NT2/D1 (cell line): Measurements from ENCODE around the gene STXBP1.
A peak's percentile ranks its signal among the peaks of the same experiment; 100 is the strongest.
"Not testable (repeated sequence)": the region's sequence is repeated elsewhere in the genome, so short reads cannot be mapped to it uniquely, and the experiment has no call there.

Experiments used
- DNase-seq: peaks from one replicate; pipeline ENCODE4 v3.0.0-alpha.2; 2011; ENCODE audit warnings: low read depth, low spot score
- H3K27me3 ChIP-seq: 2 replicates; pipeline ENCODE4 v1.6.0; 2011; ENCODE audit warnings: mild to moderate bottlenecking; ENCODE audit not compliant: insufficient read length, insufficient read depth
- H3K36me3 ChIP-seq: 2 replicates; pipeline ENCODE4 v1.6.1; 2011; ENCODE audit warnings: mild to moderate bottlenecking, low read length, mixed read lengths; ENCODE audit not compliant: insufficient read depth, insufficient read length
- H3K4me1 ChIP-seq: 2 replicates; pipeline ENCODE4 v1.5.1; 2011; ENCODE audit not compliant: insufficient read depth, insufficient read length
- H3K4me3 ChIP-seq: 2 replicates; pipeline ENCODE4 v1.5.1; 2011; ENCODE audit warnings: low read depth; ENCODE audit not compliant: insufficient read length
- H3K9ac ChIP-seq: 2 replicates; pipeline ENCODE4 v1.6.0; 2011; ENCODE audit warnings: low read depth; ENCODE audit not compliant: insufficient read length
- H3K9me3 ChIP-seq: 2 replicates; pipeline ENCODE4 v1.5.1; 2011; ENCODE audit warnings: mild to moderate bottlenecking, low read length; ENCODE audit not compliant: insufficient read depth
- SUZ12 ChIP-seq: IDR thresholded peaks from 2 replicates; pipeline ENCODE4 v1.6.1; 2011; ENCODE audit not compliant: insufficient read length, insufficient read depth; ENCODE audit errors: extremely low read depth
- YY1 ChIP-seq: IDR thresholded peaks from 2 replicates; pipeline ENCODE4 v1.6.1; 2011; ENCODE audit not compliant: insufficient read length, insufficient read depth
- ZNF274 ChIP-seq: IDR thresholded peaks from 2 replicates; pipeline ENCODE4 v1.6.1; 2011; ENCODE audit warnings: mild to moderate bottlenecking, low read depth, low read length

The STXBP1 gene

DNA sequence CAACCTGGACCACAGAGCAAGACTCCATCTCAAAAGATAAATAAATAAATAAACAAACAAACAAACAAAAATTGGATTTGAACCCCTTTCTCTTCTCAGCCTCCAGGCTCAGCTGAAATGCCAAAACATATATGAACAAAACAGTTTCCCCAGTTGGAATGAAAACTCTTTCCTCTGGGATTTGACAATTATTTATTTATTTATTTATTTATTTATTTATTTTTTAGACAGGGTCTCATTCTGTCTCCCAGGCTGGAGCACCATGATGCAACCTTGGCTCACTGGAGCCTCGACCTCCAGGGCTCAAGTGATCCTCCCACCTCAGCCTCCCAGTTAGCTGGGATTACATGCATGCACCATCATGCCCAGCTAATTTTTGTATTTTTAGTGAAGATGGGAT is 6.0 kb upstream of the STXBP1 start:
- no peak for DNase-seq

GRCh38 chr9:127608104-127608966 is 3.7 kb upstream of the STXBP1 start:
- DNase-seq: peak; percentile 80

More for the DNA sequence above, 6.0 kb upstream of the STXBP1 start:
- Histone ChIP-seq H3K36me3 (no peaks in the 10 kb centered on the region), H3K9me3 (no peaks in the 10 kb centered on the region), H3K4me3 (no peak overlapping the region), H3K9ac (no peak overlapping the region), H3K4me1 (peaks cover 4% of the 10 kb centered on the region), H3K27me3 (peaks cover 23% of the 10 kb centered on the region)
- TF ChIP-seq YY1 (no peak), SUZ12 (no peak), ZNF274 (no peak)

DNA sequence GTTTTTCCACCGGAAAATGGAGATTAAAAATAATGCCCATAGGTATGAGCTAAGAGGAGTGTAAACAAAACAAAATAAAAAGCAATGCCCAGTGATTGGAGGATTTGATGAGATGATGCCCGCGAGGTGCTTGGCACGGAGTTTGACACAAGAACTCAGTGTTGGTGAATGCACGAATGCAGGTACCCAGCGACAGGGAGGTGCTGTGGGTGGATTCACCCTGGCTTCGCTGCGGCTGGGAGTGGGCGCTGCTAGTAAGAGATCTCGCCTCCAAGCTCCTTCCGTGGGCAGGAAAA is 526 bp upstream of the STXBP1 start:
- DNase-seq: no peak
- Histone ChIP-seq H3K9me3 (no peaks in the 10 kb centered on the region), H3K9ac (peak overlapping the region; percentile 70), H3K27me3 (peaks cover 44% of the 10 kb centered on the region), H3K4me3 (peak overlapping the region; percentile 39), H3K36me3 (no peaks in the 10 kb centered on the region), H3K4me1 (peaks cover 4% of the 10 kb centered on the region)
- no peak for TF ChIP-seq SUZ12
- TF ChIP-seq ZNF274: no peak
- no peak for TF ChIP-seq YY1

More at GRCh38 chr9:127608104-127608966, 3.7 kb upstream of the STXBP1 start:
- peak overlapping the region; percentile 50 for H3K4me3 ChIP-seq
- H3K9me3 ChIP-seq: no peaks in the 10 kb centered on the region
- H3K36me3 ChIP-seq: no peaks in the 10 kb centered on the region
- H3K27me3 ChIP-seq: peaks cover 35% of the 10 kb centered on the region
- no peak for TF ChIP-seq SUZ12
- no peak for TF ChIP-seq ZNF274
- TF ChIP-seq YY1: no peak
- peaks cover 4% of the 10 kb centered on the region for H3K4me1 ChIP-seq
- peak overlapping the region; percentile 78 for H3K9ac ChIP-seq

GRCh38 chr9:127612939-127613582 is 984 bp downstream of the STXBP1 start:
- no peaks in the 10 kb centered on the region for H3K4me1 ChIP-seq
- DNase-seq: no peak
- peak overlapping the region; percentile 76 for H3K9ac ChIP-seq
- no peaks in the 10 kb centered on the region for H3K9me3 ChIP-seq
- no peaks in the 10 kb centered on the region for H3K36me3 ChIP-seq
- peaks cover 44% of the 10 kb centered on the region for H3K27me3 ChIP-seq
- TF ChIP-seq SUZ12: no peak
- no peak for TF ChIP-seq ZNF274
- no peak for TF ChIP-seq YY1
- H3K4me3 ChIP-seq: peak overlapping the region; percentile 66

DNA sequence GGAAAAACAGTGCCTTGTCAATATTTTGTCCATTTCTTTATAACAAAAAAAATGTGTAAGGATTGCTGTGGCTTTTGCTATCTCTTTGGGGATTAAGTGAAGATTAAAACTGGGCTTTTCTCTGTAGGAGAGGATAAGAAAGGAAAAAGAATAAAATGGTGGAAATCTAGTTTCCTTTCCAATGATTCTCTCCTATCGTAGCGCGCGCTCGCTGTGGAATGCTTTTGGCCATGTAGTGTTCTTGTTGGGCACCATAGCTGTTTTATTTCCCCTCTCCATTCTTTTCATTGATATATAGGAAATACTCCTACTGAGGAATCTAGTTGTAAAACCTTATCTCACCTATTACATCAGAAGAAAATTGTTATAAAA is 1.5 kb downstream of the STXBP1 start:
- H3K9me3 ChIP-seq: no peaks in the 10 kb centered on the region
- TF ChIP-seq SUZ12: no peak
- no peak for TF ChIP-seq ZNF274
- no peak for TF ChIP-seq YY1
- H3K36me3 ChIP-seq: no peaks in the 10 kb centered on the region
- H3K27me3 ChIP-seq: peaks cover 44% of the 10 kb centered on the region
- no peak for DNase-seq
- peak overlapping the region; percentile 66 for H3K4me3 ChIP-seq
- no peaks in the 10 kb centered on the region for H3K4me1 ChIP-seq
- H3K9ac ChIP-seq: peak overlapping the region; percentile 76

- no peak for DNase-seq
- H3K4me3 ChIP-seq: no peak overlapping the region
- H3K9me3 ChIP-seq: no peaks in the 10 kb centered on the region
- H3K27me3 ChIP-seq: peaks cover 32% of the 10 kb centered on the region
- no peaks in the 10 kb centered on the region for H3K36me3 ChIP-seq
- H3K4me1 ChIP-seq: no peaks in the 10 kb centered on the region
- no peak for TF ChIP-seq YY1
- TF ChIP-seq ZNF274: no peak
- TF ChIP-seq SUZ12: no peak
- no peak overlapping the region for H3K9ac ChIP-seq
Measured at GRCh38 chr9:127614961-127615360, 2.9 kb downstream of the STXBP1 start.

DNA sequence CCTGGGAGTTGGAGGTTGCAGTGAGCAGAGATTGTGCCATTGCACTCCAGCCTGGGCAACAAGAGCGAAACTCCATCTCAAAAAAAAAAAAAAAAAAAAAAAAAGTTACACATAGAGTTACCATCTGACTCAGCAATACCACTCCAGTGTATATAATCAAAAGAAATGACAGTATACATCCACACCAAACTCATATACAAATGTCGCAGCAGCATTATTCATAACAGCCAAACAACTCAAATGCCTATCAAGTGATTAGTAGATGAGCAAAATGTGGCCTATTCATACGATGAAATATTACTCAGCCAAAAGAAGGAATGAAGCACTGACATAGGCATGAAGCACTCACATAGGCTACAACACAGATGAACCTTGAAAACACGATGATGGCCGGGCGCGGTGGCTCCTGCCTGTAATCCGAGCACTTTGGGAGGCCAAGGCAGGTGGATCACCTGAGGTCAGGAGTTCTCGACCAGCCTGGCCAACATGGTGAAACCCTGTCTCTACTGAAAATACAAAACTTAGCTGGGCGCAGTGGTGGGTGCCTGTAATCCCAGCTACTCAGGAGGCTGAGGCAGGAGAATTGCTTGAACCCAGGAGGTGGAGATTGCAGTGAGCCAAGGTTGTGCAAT is 9.4 kb downstream of the STXBP1 start:
- H3K4me3 ChIP-seq, H3K27me3 ChIP-seq, H3K4me1 ChIP-seq, DNase-seq, H3K9ac ChIP-seq, H3K36me3 ChIP-seq, H3K9me3 ChIP-seq: not testable (repeated sequence)
